Measurements from ENCODE around the gene LAYN. TPM values are rescaled to one million over a fixed set of nuclear protein-coding genes. Genes with fewer than 3 reads are reported as not detected.

LAYN gene
- total and polyA plus RNA-seq, 2 experiments from 2014 or later, result 118 to 121 TPM

DNA sequence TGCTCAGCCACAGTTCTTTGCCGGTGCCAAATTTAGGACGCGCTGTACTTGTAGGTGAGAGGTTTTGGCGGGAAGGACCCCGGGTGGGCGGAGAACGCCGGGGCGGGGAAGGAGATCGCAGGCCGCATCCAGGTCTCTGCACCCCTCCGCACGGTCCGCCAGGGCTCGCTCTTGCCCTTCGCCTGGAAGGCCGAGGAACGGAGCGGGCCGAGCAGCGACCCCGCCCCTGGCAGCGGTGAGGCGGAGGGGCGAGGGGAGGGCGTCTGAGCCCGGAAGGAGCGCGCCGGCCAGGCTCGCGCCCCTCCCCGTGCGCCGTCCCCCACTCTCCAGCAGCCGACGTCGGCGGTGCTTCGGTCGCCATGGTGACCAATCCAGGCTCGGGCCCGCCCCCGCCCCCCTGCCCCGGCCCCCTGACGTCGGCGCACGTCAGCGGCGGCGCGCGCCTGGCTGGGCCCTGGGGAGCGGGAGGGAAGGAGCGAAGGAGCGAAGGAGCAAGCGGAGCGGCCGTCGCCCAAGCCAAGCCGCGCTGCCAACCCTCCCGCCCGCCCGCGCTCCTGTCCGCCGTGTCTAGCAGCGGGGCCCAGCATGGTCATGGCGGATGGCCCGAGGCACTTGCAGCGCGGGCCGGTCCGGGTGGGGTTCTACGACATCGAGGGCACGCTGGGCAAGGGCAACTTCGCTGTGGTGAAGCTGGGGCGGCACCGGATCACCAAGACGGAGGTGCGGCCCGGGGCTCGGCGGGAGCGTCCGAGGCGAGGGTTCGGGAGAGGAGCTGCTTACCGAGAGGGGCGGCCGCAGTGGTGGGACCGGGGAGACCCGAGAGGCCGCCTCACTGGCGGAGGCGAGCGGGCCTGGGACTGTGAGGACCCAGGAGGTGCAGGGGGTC is 61.7 kb downstream of the LAYN start, which contains the start of gene SIK2:
SIK2 (plus strand) TSS at position 471 of the 886 bp plus-strand sequence; CDS start at position 586, 115 bp downstream.
- H3F3A ChIP-seq (ENCODE audit: insufficient read depth), result peaks cover 27% of the 10 kb centered on the region
- in situ Hi-C loops (cut with MboI), result no loop called here
- no peak for TF ChIP-seq EZH2phosphoT487 (IDR thresholded peaks at IDR 0.05; ENCODE audit: insufficient read depth, low read depth)
- TF ChIP-seq EZH2 (IDR thresholded peaks at IDR 0.05; ENCODE audit: insufficient read depth, poor library complexity, severe bottlenecking), result no peak
- DNase-seq, result peak; percentile 98
- H3K36me3 ChIP-seq (ENCODE audit: low read depth), result no peaks in the 10 kb centered on the region
- peak within 1 kb of the TSS; percentile 94 for H3K9ac ChIP-seq
- 0 to 1% methylated on average over 50 to 63 of the region's 100 CpGs for whole genome bisulfite sequencing, 2 experiments (ENCODE audit: low coverage in 1 of 2, low lambda C conversion rate in 2 of 2, missing lambda C conversion rate in 2 of 2)
- H3K4me2 ChIP-seq (ENCODE audit: unreplicated experiment), result peak within 1 kb of the TSS; percentile 96
- H2AFZ ChIP-seq, result peak within 1 kb of the TSS; percentile 97
- no peaks in the 10 kb centered on the region for H3K27me3 ChIP-seq (replicated peaks; ENCODE audit: insufficient read depth)
- H3K9me3 ChIP-seq (ENCODE audit: low read depth), result no peaks in the 10 kb centered on the region
- peaks cover 44% of the 10 kb centered on the region for H3K4me1 ChIP-seq (ENCODE audit: insufficient read depth)
- peak within 1 kb of the TSS; percentile 84 for H3K27ac ChIP-seq
- H3K79me2 ChIP-seq (ENCODE audit: insufficient read depth), result peaks cover 48% of the 10 kb centered on the region
- no peaks in the 10 kb centered on the region for H3K9me2 ChIP-seq (ENCODE audit: insufficient read depth)
- H4K20me1 ChIP-seq (ENCODE audit: insufficient read depth), result peaks cover 4% of the 10 kb centered on the region; the same call in 1 of the 2 replicates
- peak within 1 kb of the TSS; percentile 84 for H3K4me3 ChIP-seq

DNA sequence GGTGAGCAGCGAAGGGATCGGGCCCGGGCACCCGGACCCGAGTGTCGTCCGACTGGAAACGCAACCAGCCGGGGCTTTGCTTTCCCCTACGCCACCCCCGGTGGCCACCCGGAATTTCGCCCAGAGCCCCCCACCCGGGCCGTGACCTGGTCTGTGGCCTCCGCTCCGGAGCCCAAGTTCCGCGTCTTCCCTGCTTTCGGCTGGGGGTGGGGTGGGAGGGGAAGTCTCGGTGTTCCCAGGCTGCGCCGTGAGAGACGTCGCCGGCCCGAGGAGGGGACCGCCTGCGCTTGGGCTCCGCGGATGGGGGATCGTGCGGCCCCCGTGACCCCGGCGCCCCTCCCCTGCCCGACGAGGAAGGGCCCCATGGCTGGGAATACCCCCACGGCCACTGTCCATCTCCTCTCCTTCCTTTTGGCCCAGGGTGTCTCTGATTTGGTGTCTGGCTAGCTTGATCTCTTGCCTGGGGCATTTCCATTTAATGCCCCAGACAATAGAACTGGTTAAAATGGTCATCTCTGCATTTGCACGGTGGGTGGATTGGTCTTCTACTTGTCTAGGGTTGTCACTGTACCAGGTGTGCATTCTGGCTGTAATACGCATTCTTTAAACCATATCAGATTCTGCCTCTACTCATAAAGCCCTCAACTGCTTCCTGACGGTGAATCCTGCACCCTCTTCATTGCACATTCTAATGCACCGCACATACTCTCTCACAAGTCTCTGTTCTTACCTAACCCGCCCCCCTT is 62.5 kb downstream of the LAYN start:
- peaks cover 56% of the 10 kb centered on the region for H3K79me2 ChIP-seq (ENCODE audit: insufficient read depth)
- peaks cover 20% of the 10 kb centered on the region for H3F3A ChIP-seq (ENCODE audit: insufficient read depth)
- no peak for TF ChIP-seq EZH2 (IDR thresholded peaks at IDR 0.05; ENCODE audit: insufficient read depth, poor library complexity, severe bottlenecking)
- peak overlapping the region; percentile 96 for H3K4me2 ChIP-seq (ENCODE audit: unreplicated experiment)
- no peaks in the 10 kb centered on the region for H3K27me3 ChIP-seq (replicated peaks; ENCODE audit: insufficient read depth)
- H3K9ac ChIP-seq, result peak overlapping the region; percentile 94
- peaks cover 4% of the 10 kb centered on the region; the same call in 1 of the 2 replicates for H4K20me1 ChIP-seq (ENCODE audit: insufficient read depth)
- peak overlapping the region; percentile 84 for H3K4me3 ChIP-seq
- no peaks in the 10 kb centered on the region for H3K9me3 ChIP-seq (ENCODE audit: low read depth)
- no peaks in the 10 kb centered on the region for H3K9me2 ChIP-seq (ENCODE audit: insufficient read depth)
- no peaks in the 10 kb centered on the region; the same call in 1 of the 2 replicates for H3K36me3 ChIP-seq (ENCODE audit: low read depth)
- peak overlapping the region; percentile 84 for H3K27ac ChIP-seq
- in situ Hi-C loops (cut with MboI), result no loop called here
- H3K4me1 ChIP-seq (ENCODE audit: insufficient read depth), result peaks cover 47% of the 10 kb centered on the region
- peak overlapping the region; percentile 56 for H2AFZ ChIP-seq
- peak; percentile 64 for DNase-seq
- 0 to 1% methylated on average over 16 to 29 of the region's 44 CpGs for WGBS, 2 experiments (ENCODE audit: low coverage in 1 of 2, low lambda C conversion rate in 2 of 2, missing lambda C conversion rate in 2 of 2)

DNA sequence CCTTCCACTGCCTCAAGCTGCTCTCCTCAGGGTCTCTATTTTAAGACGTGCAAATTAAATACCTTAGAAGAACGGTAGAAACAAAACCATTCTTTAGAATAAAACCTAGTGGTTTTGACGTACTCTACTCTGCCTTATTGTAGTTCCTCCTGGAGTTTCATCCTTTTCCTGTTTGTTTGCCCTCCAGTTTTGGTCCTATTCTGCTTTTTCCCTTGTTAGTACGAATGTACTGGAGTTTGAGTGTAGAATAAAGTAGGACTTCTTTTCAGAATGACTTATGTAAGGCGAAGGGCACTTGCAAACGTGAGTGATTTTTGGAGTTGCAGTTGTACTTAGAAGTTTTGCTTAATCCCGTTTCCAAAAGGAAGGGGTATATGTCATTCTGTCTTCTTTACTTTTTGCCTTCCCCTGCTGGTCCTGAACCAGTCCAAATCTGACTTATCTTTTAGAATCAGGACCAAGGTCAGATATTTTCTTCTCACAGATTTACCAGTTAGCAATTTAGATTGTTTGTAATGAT is 63.2 kb downstream of the LAYN start:
- WGBS, 2 experiments (ENCODE audit: low coverage in 1 of 2, low lambda C conversion rate in 2 of 2, missing lambda C conversion rate in 2 of 2), result 1 to 3% methylated on average over 7 of the region's 7 CpGs
- Histone ChIP-seq H3K27me3 (replicated peaks; ENCODE audit: insufficient read depth) (no peaks in the 10 kb centered on the region), H3K4me2 (ENCODE audit: unreplicated experiment) (peak overlapping the region; percentile 96), H3K27ac (peak overlapping the region; percentile 84), H3K36me3 (ENCODE audit: low read depth) (no peaks in the 10 kb centered on the region; the same call in 1 of the 2 replicates), H4K20me1 (ENCODE audit: insufficient read depth) (peaks cover 4% of the 10 kb centered on the region; the same call in 1 of the 2 replicates), H3K4me1 (ENCODE audit: insufficient read depth) (peaks cover 42% of the 10 kb centered on the region), H3K79me2 (ENCODE audit: insufficient read depth) (peaks cover 62% of the 10 kb centered on the region), H3K4me3 (peak overlapping the region; percentile 84), H3K9me2 (ENCODE audit: insufficient read depth) (no peaks in the 10 kb centered on the region), H3K9me3 (ENCODE audit: low read depth) (no peaks in the 10 kb centered on the region), H3K9ac (peak overlapping the region; percentile 94), H2AFZ (no peak overlapping the region), H3F3A (ENCODE audit: insufficient read depth) (peaks cover 18% of the 10 kb centered on the region)
- peak; percentile 50 for DNase-seq
- in situ Hi-C loops (cut with MboI), result no loop called here
- TF ChIP-seq EZH2phosphoT487 (IDR thresholded peaks at IDR 0.05; ENCODE audit: insufficient read depth, low read depth), result no peak
- no peak for TF ChIP-seq EZH2 (IDR thresholded peaks at IDR 0.05; ENCODE audit: insufficient read depth, poor library complexity, severe bottlenecking)
